Esophagus squamous epithelium (tissue), 5 donors: Measurements from ENCODE around the gene KCNJ1. TPM values are rescaled to one million over a fixed set of nuclear protein-coding genes. Genes with fewer than 3 reads are reported as not detected.

Experiments
- DNase-seq: peaks from one replicate; lab custom pipeline; 2025; lab: John Stamatoyannopoulos, UW
- H3K27ac ChIP-seq, 4 donors: fragments of 200-600 bp; sonication (generic); one replicate each; pipeline ENCODE4 v1.5.1; 2016 to 2019; ENCODE audit warnings: mild to moderate bottlenecking in 1 of 4
- H3K27me3 ChIP-seq, 4 donors: fragments of 200-600 bp; sonication (generic); 1 replicate in 3 of 4; 2 replicates in 1 of 4; pipeline versions ENCODE4 v1.5.1 to v1.6.0; 2017 to 2021; ENCODE audit warnings: antibody characterized with exemption in 1 of 4
- H3K36me3 ChIP-seq, 3 donors: fragments of 200-600 bp; sonication (generic); one replicate each; pipeline ENCODE4 v1.5.1; 2016 to 2019
- H3K4me1 ChIP-seq, 3 donors: fragments of 200-600 bp; sonication (generic); one replicate each; pipeline ENCODE4 v1.5.1; 2017 to 2019
- H3K4me3 ChIP-seq, 4 donors: fragments of 200-600 bp; sonication (generic); 1 replicate in 3 of 4; 2 replicates in 1 of 4; pipeline ENCODE4 v1.5.1; 2016 to 2019; ENCODE audit warnings: mild to moderate bottlenecking in 2 of 4, moderate library complexity in 1 of 4
- H3K9me3 ChIP-seq, 3 donors: fragments of 200-600 bp; sonication (generic); one replicate each; pipeline ENCODE4 v1.5.1; 2016 to 2019
- CTCF ChIP-seq, 6 experiments: fragments of 450-650 bp in 4 of 6; fragments of 200-600 bp in 2 of 6; sonication (generic) in 2 of 6; IDR thresholded peaks; one replicate each; pipeline ENCODE4 v1.5.1; 2016 to 2019; ENCODE audit warnings: antibody characterized with exemption in 6 of 6, mild to moderate bottlenecking in 4 of 6, moderate library complexity in 4 of 6
- POLR2A ChIP-seq, 4 donors: fragments of 450-650 bp; IDR thresholded peaks; one replicate each; pipeline ENCODE4 v1.6.1; 2017; ENCODE audit warnings: antibody characterized with exemption in 4 of 4, mild to moderate bottlenecking in 4 of 4, moderate library complexity in 3 of 4
- WGBS, 2 donors: methylation state at CpG; one replicate each; pipeline ENCODE4 v1.1.5; 2018; 5-methylcytosine and 5-hydroxymethylcytosine counted together
- intact Hi-C: fragments of 100-400 bp; cut with DNase I; formaldehyde crosslinking; loops from one replicate; pipeline ENCODE4 v1.15.0; 2022
- total RNA-seq, 4 donors: library from RNA; depleted of rRNA; stranded (reverse); fragments of >200 nt; gene quantifications; one replicate each; pipeline ENCODE4 v1.1.0, GENCODE V29; 2016
- donor health status: DM: yes; HTN: yes; CAD: no.

KCNJ1 gene
- total RNA-seq, 4 donors from 2014 or later: under 0.01 to 1.3 TPM; not detected in 2

GRCh38 chr11:128845334-128845780 lies 21.7 kb downstream of the KCNJ1 start:
- Histone ChIP-seq H3K27me3 (peaks cover 0 to 8% (median 0%) of the 10 kb centered on the region in 4 donors), H3K4me3 (no peak overlapping the region), H3K4me1 (no peaks in the 10 kb centered on the region), H3K36me3 (no peaks in the 10 kb centered on the region), H3K9me3 (no peaks in the 10 kb centered on the region), H3K27ac (no peak overlapping the region)
- no peak for DNase-seq
- 55 to 81% methylated on average over 2 of the region's 2 CpGs for WGBS, 2 donors
- intact Hi-C loops: no loop called here
- TF ChIP-seq POLR2A (IDR thresholded peaks at IDR 0.05) (no peak), CTCF (IDR thresholded peaks at IDR 0.05) (no peak)

GRCh38 chr11:128843198-128843785 lies 23.8 kb downstream of the KCNJ1 start:
- intact Hi-C loops: no loop called here
- WGBS, 2 donors: 45 to 54% methylated on average over 2 of the region's 2 CpGs
- Histone ChIP-seq H3K9me3 (no peaks in the 10 kb centered on the region), H3K36me3 (no peaks in the 10 kb centered on the region), H3K4me1 (no peaks in the 10 kb centered on the region), H3K4me3 (no peak overlapping the region), H3K27me3 (peaks cover 0 to 8% (median 0%) of the 10 kb centered on the region in 4 donors), H3K27ac (no peak overlapping the region)
- no peak for DNase-seq
- TF ChIP-seq CTCF (IDR thresholded peaks at IDR 0.05): no peak
- TF ChIP-seq POLR2A (IDR thresholded peaks at IDR 0.05): no peak

- Histone ChIP-seq H3K36me3 (no peaks in the 10 kb centered on the region), H3K4me1 (peaks cover 0 to 3% (median 0%) of the 10 kb centered on the region in 3 donors), H3K27ac (no peak overlapping the region), H3K27me3 (peaks cover 0 to 11% (median 0%) of the 10 kb centered on the region in 4 donors), H3K9me3 (no peaks in the 10 kb centered on the region), H3K4me3 (no peak overlapping the region)
- WGBS, 2 donors: 73 to 87% methylated on average over 6 to 7 of the region's 7 CpGs
- DNase-seq: no peak
- TF ChIP-seq CTCF (IDR thresholded peaks at IDR 0.05) (no peak), POLR2A (IDR thresholded peaks at IDR 0.05) (no peak)
- intact Hi-C loops: no loop called here
Observed at GRCh38 chr11:128841461-128842072, 25.5 kb downstream of the KCNJ1 start.

- Histone ChIP-seq H3K36me3 (no peaks in the 10 kb centered on the region), H3K4me1 (peaks cover 0 to 4% (median 0%) of the 10 kb centered on the region in 3 donors), H3K9me3 (no peaks in the 10 kb centered on the region), H3K27me3 (peaks cover 0 to 9% (median 0%) of the 10 kb centered on the region in 4 donors), H3K4me3 (no peak overlapping the region), H3K27ac (no peak overlapping the region)
- intact Hi-C loops: no loop called here
- WGBS, 2 donors: 72% methylated on average over 2 of the region's 2 CpGs
- DNase-seq: no peak
- TF ChIP-seq POLR2A (IDR thresholded peaks at IDR 0.05): no peak
Observed at GRCh38 chr11:128840783-128841182, 26.3 kb downstream of the KCNJ1 start.

- Histone ChIP-seq H3K27ac (no peak overlapping the region), H3K9me3 (no peaks in the 10 kb centered on the region), H3K4me1 (peaks cover 0 to 8% (median 0%) of the 10 kb centered on the region in 3 donors), H3K4me3 (no peak overlapping the region), H3K27me3 (peaks cover 0 to 3% (median 0%) of the 10 kb centered on the region in 4 donors), H3K36me3 (no peaks in the 10 kb centered on the region)
- intact Hi-C loops: no loop called here
- no peak for TF ChIP-seq POLR2A (IDR thresholded peaks at IDR 0.05)
- 66 to 71% methylated on average over 5 of the region's 5 CpGs for WGBS, 2 donors
- DNase-seq: no peak
Observed at GRCh38 chr11:128840137-128840536, 27.0 kb downstream of the KCNJ1 start.

GRCh38 chr11:128839081-128839480 lies 28.0 kb downstream of the KCNJ1 start:
- Histone ChIP-seq H3K27ac (no peak overlapping the region), H3K4me3 (no peak overlapping the region), H3K4me1 (peaks cover 0 to 8% (median 0%) of the 10 kb centered on the region in 3 donors), H3K27me3 (peaks cover 0 to 3% (median 0%) of the 10 kb centered on the region in 4 donors), H3K36me3 (no peaks in the 10 kb centered on the region), H3K9me3 (no peaks in the 10 kb centered on the region)
- intact Hi-C loops: loop anchor here (5.0 kb wide), 1 partner anchor 672 kb away; no protein-coding TSS in a partner anchor
- DNase-seq: no peak
- 91 to 92% methylated on average over 1 to 5 of the region's 5 CpGs for WGBS, 2 donors
- TF ChIP-seq POLR2A (IDR thresholded peaks at IDR 0.05): no peak
- no peak for TF ChIP-seq CTCF (IDR thresholded peaks at IDR 0.05)
